ENCODE measurements around the gene NRBP1. TPM values are rescaled to one million over a fixed set of nuclear protein-coding genes. Genes with fewer than 3 reads are reported as not detected.

NRBP1 gene
- total and polyA plus RNA-seq, 2 experiments from 2014 or later, result 114 to 165 TPM

- Histone ChIP-seq H3K36me3 (replicated peaks; ENCODE audit: insufficient read depth, low read depth) (no peaks in the 10 kb centered on the region), H3K4me2 (peak within 1 kb of the TSS; percentile 79), H4K20me1 (ENCODE audit: insufficient read depth, poor library complexity, severe bottlenecking) (no peaks in the 10 kb centered on the region), H3K9me3 (ENCODE audit: low read depth) (no peaks in the 10 kb centered on the region), H3K4me3 (peak within 1 kb of the TSS; percentile 18), H3K27ac (peak within 1 kb of the TSS; percentile 74), H2AFZ (peak within 1 kb of the TSS; percentile 66), H3K4me1 (ENCODE audit: insufficient read depth) (peaks cover 10% of the 10 kb centered on the region), H3K27me3 (no peaks in the 10 kb centered on the region), H3K9me2 (replicated peaks; ENCODE audit: insufficient read depth) (no peaks in the 10 kb centered on the region), H3K79me2 (peaks cover 8% of the 10 kb centered on the region)
- TF ChIP-seq EZH2phosphoT487 (IDR thresholded peaks at IDR 0.05; ENCODE audit: low read depth, severe bottlenecking, unreplicated experiment), result no peak
- TF ChIP-seq CTCF (IDR thresholded peaks at IDR 0.05; ENCODE audit: poor library complexity), result no peak
- no peak for TF ChIP-seq EZH2 (IDR thresholded peaks at IDR 0.05; ENCODE audit: borderline replicate concordance)
- 10% methylated on average over 43 of the region's 43 CpGs for WGBS (ENCODE audit: low lambda C conversion rate, missing lambda C conversion rate)
- peak; percentile 100 for DNase-seq (ENCODE audit: low spot score)
Observed at GRCh38 chr2:27489498-27490397, 61.3 kb downstream of the NRBP1 start, which contains the start of gene IFT172. IFT172 (minus strand) TSS chr2:27489743; CDS start chr2:27489653, 90 bp downstream.

Small RNA genes lying within 50 kb of the gene (small RNA-seq; reads per million reads assigned to genes)
- gene RNU6-986P, result not detected

Other genes with a start within 250 kb of the NRBP1 start
- 161 and 173 TPM in 2 replicates for gene ATRAID, start 216.6 kb upstream of the NRBP1 start, total RNA-seq
- gene ATRAID, start 216.6 kb upstream of the NRBP1 start, polyA plus RNA-seq, result 259 and 281 TPM in 2 replicates
- gene SLC5A6, start 216.4 kb upstream of the NRBP1 start, total RNA-seq, result 65.8 and 72.3 TPM in 2 replicates
- 58.9 and 66.6 TPM in 2 replicates for gene SLC5A6, start 216.4 kb upstream of the NRBP1 start, polyA plus RNA-seq
- 13.2 and 16.6 TPM in 2 replicates for gene CAD, start 211.3 kb upstream of the NRBP1 start, total RNA-seq
- gene CAD, start 211.3 kb upstream of the NRBP1 start, polyA plus RNA-seq, result 20.7 TPM in 2 replicates
- 0.20 TPM in 1 of 2 replicates, not detected in the other for gene SLC30A3, start 165.6 kb upstream of the NRBP1 start, total RNA-seq
- gene SLC30A3, start 165.6 kb upstream of the NRBP1 start, polyA plus RNA-seq, result not detected in 2 replicates
- not detected in 2 replicates for gene DNAJC5G, start 153.2 kb upstream of the NRBP1 start, total RNA-seq
- not detected in 2 replicates for gene DNAJC5G, start 153.2 kb upstream of the NRBP1 start, polyA plus RNA-seq
- not detected in 2 replicates for gene TRIM54, start 146.2 kb upstream of the NRBP1 start, total RNA-seq
- not detected in 2 replicates for gene TRIM54, start 146.2 kb upstream of the NRBP1 start, polyA plus RNA-seq
- 1.4 and 2.9 TPM in 2 replicates for gene UCN, start 120.2 kb upstream of the NRBP1 start, total RNA-seq
- gene UCN, start 120.2 kb upstream of the NRBP1 start, polyA plus RNA-seq, result 1.0 and 2.6 TPM in 2 replicates
- gene MPV17, start 105.5 kb upstream of the NRBP1 start, total RNA-seq, result 71.4 and 96.8 TPM in 2 replicates
- gene MPV17, start 105.5 kb upstream of the NRBP1 start, polyA plus RNA-seq, result 111 and 131 TPM in 2 replicates
- 51.3 and 53.3 TPM in 2 replicates for gene GTF3C2, start 71.9 kb upstream of the NRBP1 start, total RNA-seq
- gene GTF3C2, start 71.9 kb upstream of the NRBP1 start, polyA plus RNA-seq, result 46.8 and 58.0 TPM in 2 replicates
- 28.0 and 28.7 TPM in 2 replicates for gene EIF2B4, start 58.3 kb upstream of the NRBP1 start, total RNA-seq
- gene EIF2B4, start 58.3 kb upstream of the NRBP1 start, polyA plus RNA-seq, result 67.5 and 68.7 TPM in 2 replicates
- gene SNX17, start 58.0 kb upstream of the NRBP1 start, total RNA-seq, result 81.8 and 88.7 TPM in 2 replicates
- 105 and 109 TPM in 2 replicates for gene SNX17, start 58.0 kb upstream of the NRBP1 start, polyA plus RNA-seq
- 16.0 and 20.6 TPM in 2 replicates for gene ZNF513, start 47.9 kb upstream of the NRBP1 start, total RNA-seq
- gene ZNF513, start 47.9 kb upstream of the NRBP1 start, polyA plus RNA-seq, result 26.1 and 36.4 TPM in 2 replicates
- gene PPM1G, start 19.0 kb upstream of the NRBP1 start, total RNA-seq, result 60.6 and 64.9 TPM in 2 replicates
- gene PPM1G, start 19.0 kb upstream of the NRBP1 start, polyA plus RNA-seq, result 65.7 and 71.0 TPM in 2 replicates
- gene KRTCAP3, start 13.8 kb downstream of the NRBP1 start, total RNA-seq, result 11.4 and 19.3 TPM in 2 replicates
- gene KRTCAP3, start 13.8 kb downstream of the NRBP1 start, polyA plus RNA-seq, result 21.0 and 23.3 TPM in 2 replicates
- 12.2 and 13.0 TPM in 2 replicates for gene IFT172, start 61.1 kb downstream of the NRBP1 start, total RNA-seq
- gene IFT172, start 61.1 kb downstream of the NRBP1 start, polyA plus RNA-seq, result 13.3 and 14.4 TPM in 2 replicates
- 15.6 and 16.3 TPM in 2 replicates for gene FNDC4, start 66.6 kb downstream of the NRBP1 start, total RNA-seq
- gene FNDC4, start 66.6 kb downstream of the NRBP1 start, polyA plus RNA-seq, result 21.4 and 24.2 TPM in 2 replicates
- 7.2 and 7.4 TPM in 2 replicates for gene GCKR, start 68.2 kb downstream of the NRBP1 start, total RNA-seq
- gene GCKR, start 68.2 kb downstream of the NRBP1 start, polyA plus RNA-seq, result 7.6 and 8.7 TPM in 2 replicates
- 27.7 and 30.7 TPM in 2 replicates for gene ZNF512, start 154.4 kb downstream of the NRBP1 start, total RNA-seq
- gene ZNF512, start 154.4 kb downstream of the NRBP1 start, polyA plus RNA-seq, result 13.7 and 19.9 TPM in 2 replicates
- gene CCDC121, start 200.4 kb downstream of the NRBP1 start, total RNA-seq, result 2.7 and 4.4 TPM in 2 replicates
- 2.7 and 5.4 TPM in 2 replicates for gene CCDC121, start 200.4 kb downstream of the NRBP1 start, polyA plus RNA-seq
- 35.8 and 36.5 TPM in 2 replicates for gene GPN1, start 200.4 kb downstream of the NRBP1 start, total RNA-seq
- 30.1 and 46.7 TPM in 2 replicates for gene GPN1, start 200.4 kb downstream of the NRBP1 start, polyA plus RNA-seq
- gene SUPT7L, start 235.0 kb downstream of the NRBP1 start, total RNA-seq, result 32.3 and 43.3 TPM in 2 replicates
- gene SUPT7L, start 235.0 kb downstream of the NRBP1 start, polyA plus RNA-seq, result 27.3 and 30.7 TPM in 2 replicates
- gene SLC4A1AP, start 235.3 kb downstream of the NRBP1 start, total RNA-seq, result 20.6 and 21.1 TPM in 2 replicates
- gene SLC4A1AP, start 235.3 kb downstream of the NRBP1 start, polyA plus RNA-seq, result 21.9 and 22.1 TPM in 2 replicates